Breast epithelium (tissue), 3 donors: ENCODE results near the gene TTYH3.

Source experiments
- CTCF ChIP-seq, 3 donors: fragments of 450-650 bp; IDR thresholded peaks; one replicate each; pipeline ENCODE4 v1.5.1; 2016 to 2017; ENCODE audit warnings: antibody characterized with exemption in 3 of 3, mild to moderate bottlenecking in 3 of 3, moderate library complexity in 3 of 3
- POLR2A ChIP-seq: fragments of 450-650 bp; IDR thresholded peaks from one replicate; pipeline ENCODE4 v1.6.1; 2016; ENCODE audit warnings: antibody characterized with exemption, mild to moderate bottlenecking, moderate library complexity
- POLR2AphosphoS5 ChIP-seq, 3 donors: sonication (generic); formaldehyde crosslinking; IDR thresholded peaks; one replicate each; pipeline ENCODE4 v1.6.1; 2017; ENCODE audit warnings: antibody characterized with exemption in 3 of 3

- TF ChIP-seq POLR2A (no peak), CTCF (IDR thresholded peaks at IDR 0.05) (no peak), POLR2AphosphoS5 (IDR thresholded peaks at IDR 0.05) (no peak)
Observed at GRCh38 chr7:2666155-2666554, 34.4 kb downstream of the TTYH3 start.
